HUDEP-2 (cell line): ENCODE measurements around the gene TTLL9.

Source experiments
- DNase-seq, 76 experiments: peaks; one replicate each; lab custom pipeline; 2025; ENCODE audit not compliant: unreplicated experiment in 76 of 76; lab: John Stamatoyannopoulos, UW

Gene TTLL9

GRCh38 chr20:31835977-31836852 lies 34.2 kb upstream of the TTLL9 start:
- DNase-seq = peak in 69 of 76 experiments; percentile 7 to 86 (median 54)

GRCh38 chr20:31836853-31837608 lies 33.4 kb upstream of the TTLL9 start:
- DNase-seq = no peak

- DNase-seq = peak in 3 of 76 experiments; percentile 1 to 13 (median 4)
Observed at GRCh38 chr20:31837896-31838397, 32.5 kb upstream of the TTLL9 start.

GRCh38 chr20:31838646-31839292 lies 31.7 kb upstream of the TTLL9 start:
- peak in 5 of 76 experiments; percentile 3 to 24 (median 11) for DNase-seq

DNA sequence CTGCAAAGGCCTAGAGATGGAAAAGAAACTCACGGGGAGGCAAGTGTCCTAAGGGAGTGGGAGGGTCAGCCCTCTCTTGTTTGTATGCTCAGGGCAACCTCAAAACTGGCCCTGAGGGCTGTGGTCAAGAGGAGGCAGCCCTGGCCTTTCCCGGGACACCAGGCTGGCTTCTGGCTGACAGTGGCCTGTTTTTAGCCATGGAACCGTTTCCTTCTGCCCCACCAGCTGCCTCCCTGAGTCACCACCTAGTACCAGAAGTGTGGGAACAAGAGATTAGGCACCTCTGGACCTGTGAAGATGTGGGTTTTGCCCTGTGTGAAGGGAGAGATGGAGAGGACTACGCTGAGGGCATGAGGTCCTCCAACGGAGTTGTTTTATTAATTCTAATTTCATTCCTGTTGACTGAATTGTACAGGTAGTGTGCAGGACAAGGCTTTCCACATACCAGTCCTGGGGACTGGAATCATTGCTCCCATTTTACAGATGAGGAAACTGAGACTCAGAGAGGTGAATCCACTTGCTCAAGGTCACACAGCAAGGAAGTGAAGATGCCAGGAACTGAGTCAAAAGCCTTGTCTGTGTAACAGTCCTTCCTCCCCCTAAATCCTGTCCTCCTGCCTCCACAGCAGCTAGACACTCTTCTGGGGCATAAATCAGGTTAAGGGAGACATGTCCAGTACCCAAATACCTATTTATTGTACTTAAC lies 30.5 kb upstream of the TTLL9 start:
- DNase-seq = no peak

GRCh38 chr20:31840906-31841816 lies 29.3 kb upstream of the TTLL9 start:
- DNase-seq = no peak

DNA sequence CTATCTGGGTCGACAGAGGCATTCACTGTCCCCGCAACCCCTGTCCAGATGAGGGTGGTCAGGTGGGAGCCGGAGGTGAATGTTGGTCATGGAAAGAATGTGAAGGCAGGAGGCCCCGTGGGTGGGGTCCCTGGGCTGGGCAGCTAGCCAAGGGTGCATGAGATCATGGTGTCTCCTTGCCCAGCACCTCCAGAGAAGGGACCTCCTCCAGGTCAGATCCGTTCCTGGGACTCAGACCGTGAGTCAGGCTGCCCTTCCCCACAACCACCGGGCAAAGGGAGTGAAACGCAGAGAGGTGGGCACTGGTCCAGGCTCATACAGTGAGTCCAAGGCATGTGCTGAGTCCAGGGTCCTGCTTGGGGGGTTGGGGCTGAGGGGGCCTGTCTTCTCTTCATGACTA lies 28.5 kb upstream of the TTLL9 start:
- DNase-seq = peak in 18 of 76 experiments; percentile 4 to 56 (median 26)

DNA sequence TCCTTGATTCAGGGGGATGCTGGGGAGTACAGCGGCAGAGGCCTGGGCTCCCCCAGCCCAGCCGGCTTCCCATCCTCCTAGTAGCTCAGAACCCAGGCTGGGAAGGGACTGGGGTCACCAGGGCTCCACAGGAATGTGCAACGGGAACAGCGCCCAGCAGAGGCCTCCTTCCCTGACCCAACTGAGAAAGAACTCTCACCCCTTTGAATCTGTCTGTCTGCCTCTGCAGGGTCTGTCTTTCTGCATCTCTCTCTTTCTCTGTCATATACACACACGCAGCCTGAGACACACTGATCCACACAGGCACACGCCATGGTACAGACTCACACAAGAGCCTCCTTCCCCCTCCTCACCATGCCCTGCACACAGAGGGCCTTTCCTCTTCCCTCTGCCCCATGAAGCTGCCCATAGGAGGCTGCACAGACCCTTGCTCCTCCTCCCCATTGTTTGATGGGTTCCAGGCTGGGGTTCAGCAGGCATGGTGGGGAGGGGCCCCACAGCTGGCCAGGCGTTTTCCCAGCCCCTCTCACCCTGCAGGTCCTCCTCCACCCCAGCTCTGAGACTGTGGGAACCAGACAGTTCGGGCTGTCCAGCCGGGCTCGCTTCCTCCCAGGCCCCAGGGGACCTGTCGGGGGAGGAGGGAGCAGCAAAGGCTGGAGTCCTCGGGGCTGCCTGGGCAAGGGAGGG lies 27.8 kb upstream of the TTLL9 start:
- no peak for DNase-seq

GRCh38 chr20:31843288-31843687 lies 27.1 kb upstream of the TTLL9 start:
- DNase-seq = no peak

DNA sequence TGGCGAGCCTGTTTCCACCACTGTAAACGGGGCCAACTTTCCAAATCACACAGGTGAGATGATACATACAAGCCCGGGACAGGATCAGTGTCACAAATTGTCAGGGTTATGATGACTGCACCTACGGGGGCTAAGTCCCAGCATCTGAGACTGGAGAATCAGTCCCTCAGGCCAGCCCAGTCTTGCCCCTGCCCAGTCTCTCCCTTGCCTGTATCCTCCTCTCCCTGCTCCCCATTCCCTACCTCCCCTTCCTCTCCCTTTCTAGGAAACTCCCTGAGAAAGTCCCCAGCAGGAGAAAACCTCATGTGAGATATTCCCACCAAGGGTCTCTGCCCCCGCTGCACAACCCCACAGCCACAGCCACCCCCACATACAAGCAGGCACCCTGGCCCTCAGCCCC lies 26.6 kb upstream of the TTLL9 start:
- DNase-seq = no peak

GRCh38 chr20:31844737-31845299 lies 25.6 kb upstream of the TTLL9 start:
- no peak for DNase-seq

DNA sequence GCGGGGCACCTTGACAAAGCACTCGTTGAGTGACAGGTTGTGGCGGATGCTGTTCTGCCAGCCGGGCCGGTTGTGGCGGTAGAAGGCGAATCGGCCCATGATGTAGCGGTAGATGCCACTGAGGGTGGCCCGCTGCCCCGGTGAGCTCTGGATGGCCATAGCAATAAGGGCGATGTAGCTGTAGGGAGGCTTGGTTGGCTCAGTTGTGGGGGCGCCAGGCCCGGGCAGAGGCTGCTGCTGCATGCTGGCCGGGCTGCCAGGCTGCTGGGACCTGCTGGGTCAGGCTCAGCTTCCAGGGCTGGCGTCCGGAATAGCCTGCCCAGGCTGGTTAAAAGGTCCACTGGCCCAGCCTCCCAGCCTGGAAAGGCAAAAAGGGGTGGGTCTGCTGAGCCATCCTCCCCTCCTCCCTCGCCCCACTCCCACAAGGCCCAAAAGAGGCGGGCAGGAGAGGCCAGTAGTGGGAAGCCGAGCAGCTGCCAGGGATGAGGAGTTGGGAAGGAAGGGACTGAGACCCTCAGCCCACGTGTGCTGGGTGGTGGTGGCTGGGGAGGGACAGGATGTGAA lies 25.1 kb upstream of the TTLL9 start, which contains the start of gene FOXS1:
TSS of gene FOXS1 (minus strand) at position 305 of the 564 bp plus-strand sequence. CDS start at position 243, 62 bp downstream.
- DNase-seq = no peak

GRCh38 chr20:31846793-31847138 lies 23.7 kb upstream of the TTLL9 start:
- no peak for DNase-seq

- DNase-seq = no peak
Observed at GRCh38 chr20:31848088-31848999, 22.1 kb upstream of the TTLL9 start.

DNA sequence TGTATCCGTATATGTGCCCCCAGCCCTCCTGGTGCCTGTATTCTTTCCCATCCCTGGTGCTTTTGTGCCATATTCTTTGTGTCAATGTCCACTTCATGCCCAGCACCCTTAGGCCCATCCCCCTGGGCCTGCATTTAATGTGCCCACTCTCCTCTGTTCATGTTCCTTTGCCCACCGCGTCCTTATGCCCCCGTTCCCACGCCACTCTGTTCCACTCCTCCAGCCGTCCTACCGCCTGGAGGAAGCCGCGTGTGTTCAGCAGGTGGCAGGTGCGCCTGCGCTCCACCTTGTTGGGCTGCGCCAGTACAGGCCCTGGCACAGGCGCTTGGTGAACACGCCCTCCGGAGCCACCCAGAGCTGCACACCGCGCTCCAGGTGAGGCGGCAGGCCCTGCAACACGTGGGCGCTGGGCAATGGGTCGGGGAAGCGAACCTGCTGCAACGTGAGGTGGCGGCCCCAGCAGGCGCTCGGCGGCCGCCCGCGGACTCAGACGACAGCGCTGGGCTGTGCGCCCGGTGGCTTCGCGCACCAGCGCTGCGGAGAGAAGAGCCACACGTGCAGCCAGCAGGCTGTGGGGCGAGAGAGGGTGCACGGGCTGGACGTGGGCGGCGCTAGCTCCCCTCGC lies 21.0 kb upstream of the TTLL9 start:
- DNase-seq = no peak

- DNase-seq = no peak
Observed at GRCh38 chr20:31851240-31851955, 19.0 kb upstream of the TTLL9 start.
